Measurements from ENCODE around the gene CLCN3.

DNA sequence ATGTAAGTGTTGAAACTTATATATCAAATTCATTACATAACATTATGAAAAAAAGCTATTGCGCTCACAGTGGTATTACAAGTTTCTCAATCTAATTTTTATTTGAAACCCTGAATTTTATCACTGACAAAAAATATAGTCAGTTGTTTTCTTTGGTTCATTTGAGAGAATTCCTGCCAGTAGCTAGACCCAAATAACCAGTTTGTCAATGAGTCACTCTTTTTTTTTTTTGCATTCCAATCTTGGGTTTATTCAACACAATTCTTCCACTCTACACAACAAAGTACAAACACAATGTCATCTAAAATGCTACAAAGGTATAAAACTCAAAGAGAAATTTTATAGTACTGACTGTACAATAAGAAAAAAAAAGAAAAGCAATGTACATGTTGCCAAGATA is 124.2 kb downstream of the CLCN3 start:
- TF ChIP-seq, protein P1, sequence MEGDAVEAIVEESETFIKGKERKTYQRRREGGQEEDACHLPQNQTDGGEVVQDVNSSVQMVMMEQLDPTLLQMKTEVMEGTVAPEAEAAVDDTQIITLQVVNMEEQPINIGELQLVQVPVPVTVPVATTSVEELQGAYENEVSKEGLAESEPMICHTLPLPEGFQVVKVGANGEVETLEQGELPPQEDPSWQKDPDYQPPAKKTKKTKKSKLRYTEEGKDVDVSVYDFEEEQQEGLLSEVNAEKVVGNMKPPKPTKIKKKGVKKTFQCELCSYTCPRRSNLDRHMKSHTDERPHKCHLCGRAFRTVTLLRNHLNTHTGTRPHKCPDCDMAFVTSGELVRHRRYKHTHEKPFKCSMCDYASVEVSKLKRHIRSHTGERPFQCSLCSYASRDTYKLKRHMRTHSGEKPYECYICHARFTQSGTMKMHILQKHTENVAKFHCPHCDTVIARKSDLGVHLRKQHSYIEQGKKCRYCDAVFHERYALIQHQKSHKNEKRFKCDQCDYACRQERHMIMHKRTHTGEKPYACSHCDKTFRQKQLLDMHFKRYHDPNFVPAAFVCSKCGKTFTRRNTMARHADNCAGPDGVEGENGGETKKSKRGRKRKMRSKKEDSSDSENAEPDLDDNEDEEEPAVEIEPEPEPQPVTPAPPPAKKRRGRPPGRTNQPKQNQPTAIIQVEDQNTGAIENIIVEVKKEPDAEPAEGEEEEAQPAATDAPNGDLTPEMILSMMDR (IDR thresholded peaks at IDR 0.05), result no peak
- TF ChIP-seq POLR2A (IDR thresholded peaks at IDR 0.05), result no peak
